Epidermal melanocyte (primary cell): ENCODE results near the gene TRAPPC5.

ENCODE experiments used
- DNase-seq: peaks from one replicate; pipeline ENCODE4 v3.0.0; 2011; ENCODE audit warnings: low spot score; ENCODE audit not compliant: insufficient read length

TRAPPC5 gene

GRCh38 chr19:7699417-7700401 is 19.1 kb downstream of the TRAPPC5 start:
- DNase-seq: no peak

DNA sequence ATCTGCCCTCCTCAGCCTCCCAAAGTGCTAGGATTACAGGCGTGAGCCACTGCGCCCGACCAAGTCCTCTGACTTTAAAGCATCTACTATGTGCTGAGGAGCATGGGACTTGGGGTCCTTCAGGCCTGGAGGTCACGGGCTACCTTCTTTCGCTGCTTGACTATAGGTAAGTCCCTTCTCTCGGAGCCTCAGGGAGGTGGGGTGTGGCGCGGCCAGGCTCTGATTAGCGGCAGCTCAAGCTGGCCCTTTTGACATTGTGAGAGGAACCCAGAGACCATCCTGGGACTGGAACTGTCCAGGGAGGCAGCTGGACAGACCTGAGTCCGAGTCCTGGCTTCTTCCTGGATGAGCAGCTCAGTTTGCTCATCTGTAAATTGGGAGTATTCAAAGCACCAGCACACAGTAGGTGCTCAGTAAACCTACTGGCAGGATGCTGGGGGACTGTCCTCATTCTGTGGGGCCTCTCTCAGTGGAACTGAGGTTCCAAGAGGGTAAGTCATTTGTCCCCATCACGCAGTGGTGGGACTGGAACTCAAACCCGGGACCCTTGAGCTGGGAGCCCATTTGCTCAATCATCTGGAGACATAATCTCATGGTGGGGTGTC is 20.5 kb downstream of the TRAPPC5 start:
- no peak for DNase-seq

GRCh38 chr19:7701654-7702457 is 21.2 kb downstream of the TRAPPC5 start, which contains the start of gene FCER2:
Gene FCER2, minus strand, starts transcription at chr19:7702131. Its CDS starts 2,371 bp downstream, at chr19:7699760.
- DNase-seq: no peak

DNA sequence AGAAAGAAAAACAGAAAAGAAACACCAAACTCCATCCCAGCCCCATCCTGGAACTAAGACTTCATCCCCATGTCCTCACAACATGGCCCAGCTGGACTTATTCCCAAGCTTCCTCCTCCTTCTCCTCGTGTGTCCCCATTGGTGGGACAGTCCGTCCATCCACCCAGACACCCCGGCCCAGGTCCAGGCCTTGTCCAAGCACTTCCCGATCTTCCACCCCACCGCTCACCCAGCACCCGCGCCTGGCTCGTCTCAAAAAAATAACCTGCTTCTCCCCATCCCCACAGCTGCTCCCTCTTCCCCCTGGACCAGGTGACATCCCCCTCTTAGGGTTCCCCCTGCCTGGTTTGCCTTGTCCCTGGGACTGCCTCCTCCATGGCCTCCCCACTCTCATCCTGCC is 22.7 kb downstream of the TRAPPC5 start:
- DNase-seq: no peak

- no peak for DNase-seq
These were observed 23.8 kb downstream of the TRAPPC5 start for GRCh38 chr19:7704280-7705060.

- DNase-seq: no peak
These were observed 25.0 kb downstream of the TRAPPC5 start for GRCh38 chr19:7705387-7706187.

DNA sequence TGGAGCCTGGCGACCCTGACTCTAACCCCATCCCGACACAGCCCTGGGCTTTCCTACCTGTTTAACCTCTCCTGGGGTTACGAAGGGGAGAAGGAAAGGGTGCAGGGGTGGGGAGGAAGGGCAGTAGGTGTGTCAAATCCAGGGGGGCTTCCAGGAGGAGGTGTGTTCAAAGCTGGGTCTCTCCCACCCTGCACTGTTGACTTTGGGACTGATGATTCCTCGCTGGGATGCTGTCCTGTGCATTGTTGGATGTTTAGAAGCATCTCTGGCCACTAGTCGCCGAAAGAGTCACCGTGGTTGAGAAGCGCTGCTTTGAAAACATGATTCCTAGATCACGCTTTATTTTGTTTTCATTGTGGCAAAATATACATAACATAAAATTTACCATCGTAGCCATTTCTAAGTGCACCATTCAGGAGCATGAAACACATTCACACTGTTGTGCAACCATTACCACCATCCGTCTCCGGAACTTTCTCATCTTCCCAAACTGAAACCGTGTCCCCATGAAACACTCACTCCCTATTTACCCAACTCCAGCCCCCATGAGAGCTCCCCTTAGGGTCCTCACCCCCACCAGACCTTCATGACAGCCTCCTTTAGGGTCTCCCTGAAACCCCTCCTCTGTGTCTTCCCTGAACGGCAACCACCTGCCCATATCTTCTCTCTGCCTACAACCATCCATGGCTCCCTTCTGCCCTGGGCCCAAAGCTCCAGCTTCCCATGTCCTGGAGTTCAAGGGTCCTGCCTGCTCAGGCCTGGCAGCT is 25.7 kb downstream of the TRAPPC5 start:
- DNase-seq: no peak

DNA sequence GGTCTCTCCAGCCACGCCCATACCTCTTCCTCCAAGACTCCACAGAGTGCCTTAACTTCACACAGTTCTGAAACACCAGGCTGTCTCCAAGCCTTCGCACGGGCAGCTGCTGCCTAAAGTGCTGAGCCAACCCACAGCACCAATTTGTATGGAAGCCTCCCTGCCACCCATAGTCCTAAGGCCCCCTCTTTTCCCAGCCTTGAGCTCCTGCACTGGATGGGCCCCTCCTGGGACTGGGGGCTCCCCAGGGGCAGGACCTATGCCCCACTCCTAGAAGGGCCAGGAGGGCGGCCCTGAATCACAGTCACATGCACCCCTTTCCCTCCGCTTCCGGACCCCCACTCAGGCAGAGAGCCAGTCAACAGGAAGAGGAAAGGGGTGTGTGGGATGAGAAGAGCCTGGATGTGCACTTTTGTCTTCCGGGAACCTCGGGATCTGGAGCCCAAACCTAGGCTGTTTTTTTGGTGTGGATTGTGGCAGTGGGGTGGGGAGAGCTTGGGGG is 26.4 kb downstream of the TRAPPC5 start:
- no peak for DNase-seq

- DNase-seq: no peak
These were observed 29.4 kb downstream of the TRAPPC5 start for GRCh38 chr19:7709932-7710460.

- DNase-seq: no peak
These were observed 30.0 kb downstream of the TRAPPC5 start for GRCh38 chr19:7710616-7711015.

DNA sequence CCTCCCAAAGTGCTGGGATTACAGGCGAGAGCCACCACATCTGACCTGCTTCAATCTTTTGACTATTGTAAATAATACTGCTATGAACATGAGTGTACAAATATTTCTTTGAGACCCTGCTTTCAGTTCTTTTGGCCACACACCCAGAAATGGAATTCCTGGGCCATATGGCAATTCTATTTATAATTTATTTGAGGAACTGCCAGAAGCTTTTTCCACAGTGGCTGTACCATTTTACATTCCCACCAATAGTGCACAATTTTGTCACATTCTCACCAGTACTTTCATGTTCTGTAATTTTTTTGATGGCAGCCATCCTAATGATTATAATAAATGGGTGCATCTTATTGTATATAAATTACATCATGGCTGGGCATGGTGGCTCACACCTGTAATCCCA is 35.0 kb downstream of the TRAPPC5 start:
- no peak for DNase-seq

GRCh38 chr19:7716762-7717161 is 36.1 kb downstream of the TRAPPC5 start:
- DNase-seq: no peak

- no peak for DNase-seq
These were observed 38.0 kb downstream of the TRAPPC5 start for GRCh38 chr19:7718668-7719067.

DNA sequence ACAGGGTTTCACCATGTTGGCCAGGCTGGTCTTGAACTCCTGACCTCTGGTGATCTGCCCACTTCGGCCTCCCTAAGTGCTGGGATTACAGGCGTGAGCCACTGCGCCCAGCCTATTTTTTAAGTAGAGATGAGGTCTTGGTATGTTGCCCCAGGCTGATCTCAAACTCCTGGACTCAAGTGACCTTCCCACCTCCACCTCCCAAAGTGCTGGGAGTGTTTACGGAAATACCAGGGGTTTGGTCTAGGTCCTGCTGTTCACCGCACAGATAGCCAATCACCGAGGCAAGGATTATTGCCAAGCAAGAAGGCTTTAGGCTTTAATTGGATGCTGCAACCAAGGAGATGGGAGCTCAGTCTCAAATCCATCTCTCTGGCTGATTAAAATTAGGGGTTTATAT is 39.7 kb downstream of the TRAPPC5 start:
- DNase-seq: no peak

DNA sequence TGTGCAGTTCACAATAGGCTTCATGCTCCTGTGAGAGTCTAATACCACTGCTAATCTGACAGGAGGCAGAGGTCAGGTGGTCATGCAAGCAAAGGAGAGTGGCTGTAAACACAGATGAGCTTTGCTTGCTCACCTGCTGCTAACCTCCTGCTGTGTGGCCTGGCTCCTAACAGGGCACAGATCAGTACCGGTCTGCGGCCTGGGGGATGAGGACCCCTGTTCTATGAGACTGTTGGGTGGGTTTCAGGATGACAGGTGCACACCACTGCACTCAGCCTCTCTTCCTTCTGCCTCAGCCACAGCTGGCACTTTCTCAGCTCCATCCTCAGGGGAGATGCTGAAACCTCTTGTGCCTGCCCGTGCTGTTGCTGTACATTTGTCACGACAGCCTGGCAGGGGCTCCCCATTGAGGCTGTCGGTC is 41.6 kb downstream of the TRAPPC5 start:
- DNase-seq: no peak

- no peak for DNase-seq
These were observed 45.2 kb downstream of the TRAPPC5 start for GRCh38 chr19:7725791-7726190.

DNA sequence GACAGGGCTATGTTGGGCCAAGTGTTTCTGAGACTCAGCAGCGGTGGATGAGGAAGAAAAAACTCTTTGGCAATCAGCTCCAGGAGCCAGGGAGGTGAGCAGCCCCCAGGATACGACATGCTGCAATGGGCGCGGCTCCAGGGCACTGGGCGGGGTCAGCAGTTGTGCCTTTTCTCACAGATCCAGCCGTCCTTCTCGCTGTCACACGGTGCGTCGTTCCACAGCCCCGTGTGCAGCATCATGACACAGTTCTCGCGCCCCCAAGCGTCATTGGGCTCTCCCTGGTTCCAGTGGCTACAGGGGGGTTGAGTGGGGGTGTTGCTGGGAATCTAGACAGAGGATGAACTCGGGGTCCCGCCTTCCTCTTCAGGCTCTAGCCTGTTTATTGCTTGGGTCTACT is 48.6 kb downstream of the TRAPPC5 start:
- DNase-seq: no peak

GRCh38 chr19:7729831-7730285 is 49.2 kb downstream of the TRAPPC5 start:
- DNase-seq: no peak
